ENCODE measurements around the gene CDC40.

CDC40 gene

GRCh38 chr6:110180228-110181008 is at the start of gene CDC40:
TSS of gene CDC40 (plus strand) at chr6:110180427. CDS start at chr6:110180445, 18 bp downstream.
- Mint-ChIP-seq H3K4me3 (no peak within 1 kb of the TSS), H3K9me3 (no peaks in the 10 kb centered on the region), H3K36me3 (ENCODE audit: low read depth) (no peaks in the 10 kb centered on the region), H3K27me3 (ENCODE audit: low read depth) (no peaks in the 10 kb centered on the region), H3K4me1 (peaks cover 10% of the 10 kb centered on the region), H3K27ac (no peak within 1 kb of the TSS)
- no peak for TF ChIP-seq CTCF (IDR thresholded peaks at IDR 0.05; ENCODE audit: unreplicated experiment in 3 of 3)

GRCh38 chr6:110137924-110138887 is 42.0 kb upstream of the CDC40 start:
- no peak overlapping the region for H3K4me3 Mint-ChIP-seq
- peaks cover 37% of the 10 kb centered on the region for H3K9me3 Mint-ChIP-seq
- H3K27me3 Mint-ChIP-seq (ENCODE audit: low read depth), result no peaks in the 10 kb centered on the region
- H3K4me1 Mint-ChIP-seq, result no peaks in the 10 kb centered on the region
- peaks cover 79% of the 10 kb centered on the region for H3K36me3 Mint-ChIP-seq (ENCODE audit: low read depth)
- TF ChIP-seq CTCF (IDR thresholded peaks at IDR 0.05; ENCODE audit: unreplicated experiment in 3 of 3), result no peak
- no peak overlapping the region for H3K27ac Mint-ChIP-seq

GRCh38 chr6:110139052-110139451 is 41.2 kb upstream of the CDC40 start:
- no peak overlapping the region for H3K27ac Mint-ChIP-seq

GRCh38 chr6:110140650-110141049 is 39.6 kb upstream of the CDC40 start:
- Mint-ChIP-seq H3K36me3 (ENCODE audit: low read depth) (peaks cover 73% of the 10 kb centered on the region), H3K27ac (no peak overlapping the region), H3K27me3 (ENCODE audit: low read depth) (no peaks in the 10 kb centered on the region), H3K4me3 (no peak overlapping the region), H3K9me3 (peaks cover 24% of the 10 kb centered on the region), H3K4me1 (no peaks in the 10 kb centered on the region)
- no peak for TF ChIP-seq CTCF (IDR thresholded peaks at IDR 0.05; ENCODE audit: unreplicated experiment in 3 of 3)

More at GRCh38 chr6:110139052-110139451, 41.2 kb upstream of the CDC40 start:
- H3K9me3 Mint-ChIP-seq, result peaks cover 29% of the 10 kb centered on the region
- peaks cover 73% of the 10 kb centered on the region for H3K36me3 Mint-ChIP-seq (ENCODE audit: low read depth)
- no peak for TF ChIP-seq CTCF (IDR thresholded peaks at IDR 0.05; ENCODE audit: unreplicated experiment in 3 of 3)
- H3K4me3 Mint-ChIP-seq, result no peak overlapping the region
- no peaks in the 10 kb centered on the region for H3K4me1 Mint-ChIP-seq
- no peaks in the 10 kb centered on the region for H3K27me3 Mint-ChIP-seq (ENCODE audit: low read depth)

GRCh38 chr6:110147870-110148269 is 32.4 kb upstream of the CDC40 start:
- no peak for TF ChIP-seq CTCF (IDR thresholded peaks at IDR 0.05; ENCODE audit: unreplicated experiment in 3 of 3)
- Mint-ChIP-seq H3K27ac (no peak overlapping the region), H3K27me3 (ENCODE audit: low read depth) (no peaks in the 10 kb centered on the region), H3K4me1 (no peaks in the 10 kb centered on the region), H3K4me3 (no peak overlapping the region), H3K9me3 (peaks cover 3% of the 10 kb centered on the region), H3K36me3 (ENCODE audit: low read depth) (peaks cover 43% of the 10 kb centered on the region)
